Measurements from ENCODE around the gene VWA3B.

Gene VWA3B

GRCh38 chr2:98157557-98157956 lies 70.6 kb downstream of the VWA3B start:
- H3K9ac ChIP-seq (ENCODE audit: low read depth, low read length): no peak overlapping the region
- H3K9me3 ChIP-seq (ENCODE audit: control insufficient read depth, insufficient read depth, low read length): no peaks in the 10 kb centered on the region
- H3K4me1 ChIP-seq (ENCODE audit: insufficient read depth, low read length): no peaks in the 10 kb centered on the region
- no peaks in the 10 kb centered on the region for H3K36me3 ChIP-seq (ENCODE audit: insufficient read depth, low read length)

- Histone ChIP-seq H3K4me1 (ENCODE audit: insufficient read depth, low read length) (no peaks in the 10 kb centered on the region), H3K36me3 (ENCODE audit: insufficient read depth, low read length) (no peaks in the 10 kb centered on the region), H3K9me3 (ENCODE audit: control insufficient read depth, insufficient read depth, low read length) (no peaks in the 10 kb centered on the region), H3K9ac (ENCODE audit: low read depth, low read length) (no peak overlapping the region)
These were observed 71.3 kb downstream of the VWA3B start for GRCh38 chr2:98158305-98158704.

GRCh38 chr2:98160554-98160953 lies 73.6 kb downstream of the VWA3B start:
- Histone ChIP-seq H3K4me1 (ENCODE audit: insufficient read depth, low read length) (no peaks in the 10 kb centered on the region), H3K36me3 (ENCODE audit: insufficient read depth, low read length) (no peaks in the 10 kb centered on the region), H3K9me3 (ENCODE audit: control insufficient read depth, insufficient read depth, low read length) (no peaks in the 10 kb centered on the region), H3K9ac (ENCODE audit: low read depth, low read length) (no peak overlapping the region)

- Histone ChIP-seq H3K36me3 (ENCODE audit: insufficient read depth, low read length) (no peaks in the 10 kb centered on the region), H3K4me1 (ENCODE audit: insufficient read depth, low read length) (no peaks in the 10 kb centered on the region)
These were observed 74.2 kb downstream of the VWA3B start for GRCh38 chr2:98161186-98161585.

GRCh38 chr2:98164256-98164655 lies 77.3 kb downstream of the VWA3B start:
- H3K9me3 ChIP-seq (ENCODE audit: control insufficient read depth, insufficient read depth, low read length): no peaks in the 10 kb centered on the region
- H3K4me1 ChIP-seq (ENCODE audit: insufficient read depth, low read length): no peaks in the 10 kb centered on the region
- H3K9ac ChIP-seq (ENCODE audit: low read depth, low read length): no peak overlapping the region
- H3K36me3 ChIP-seq (ENCODE audit: insufficient read depth, low read length): no peaks in the 10 kb centered on the region

More at GRCh38 chr2:98161186-98161585, 74.2 kb downstream of the VWA3B start:
- H3K9me3 ChIP-seq (ENCODE audit: control insufficient read depth, insufficient read depth, low read length): no peaks in the 10 kb centered on the region
- H3K9ac ChIP-seq (ENCODE audit: low read depth, low read length): no peak overlapping the region

- H3K9ac ChIP-seq (ENCODE audit: low read depth, low read length): no peak overlapping the region
- no peaks in the 10 kb centered on the region for H3K36me3 ChIP-seq (ENCODE audit: insufficient read depth, low read length)
- H3K9me3 ChIP-seq (ENCODE audit: control insufficient read depth, insufficient read depth, low read length): no peaks in the 10 kb centered on the region
- no peaks in the 10 kb centered on the region for H3K4me1 ChIP-seq (ENCODE audit: insufficient read depth, low read length)
These were observed 78.6 kb downstream of the VWA3B start for GRCh38 chr2:98165516-98166071.

- Histone ChIP-seq H3K36me3 (ENCODE audit: insufficient read depth, low read length) (no peaks in the 10 kb centered on the region), H3K9me3 (ENCODE audit: control insufficient read depth, insufficient read depth, low read length) (no peaks in the 10 kb centered on the region), H3K9ac (ENCODE audit: low read depth, low read length) (no peak overlapping the region), H3K4me1 (ENCODE audit: insufficient read depth, low read length) (no peaks in the 10 kb centered on the region)
These were observed 80.9 kb downstream of the VWA3B start for GRCh38 chr2:98167916-98168315.

GRCh38 chr2:98170076-98170475 lies 83.1 kb downstream of the VWA3B start:
- Histone ChIP-seq H3K4me1 (ENCODE audit: insufficient read depth, low read length) (no peaks in the 10 kb centered on the region), H3K9ac (ENCODE audit: low read depth, low read length) (no peak overlapping the region), H3K36me3 (ENCODE audit: insufficient read depth, low read length) (no peaks in the 10 kb centered on the region), H3K9me3 (ENCODE audit: control insufficient read depth, insufficient read depth, low read length) (no peaks in the 10 kb centered on the region)

GRCh38 chr2:98172150-98172765 lies 85.3 kb downstream of the VWA3B start:
- Histone ChIP-seq H3K9ac (ENCODE audit: low read depth, low read length) (no peak overlapping the region), H3K36me3 (ENCODE audit: insufficient read depth, low read length) (no peaks in the 10 kb centered on the region), H3K9me3 (ENCODE audit: control insufficient read depth, insufficient read depth, low read length) (no peaks in the 10 kb centered on the region), H3K4me1 (ENCODE audit: insufficient read depth, low read length) (no peaks in the 10 kb centered on the region)

GRCh38 chr2:98172951-98173350 lies 86.0 kb downstream of the VWA3B start:
- H3K36me3 ChIP-seq (ENCODE audit: insufficient read depth, low read length): no peaks in the 10 kb centered on the region
- no peaks in the 10 kb centered on the region for H3K9me3 ChIP-seq (ENCODE audit: control insufficient read depth, insufficient read depth, low read length)
- H3K9ac ChIP-seq (ENCODE audit: low read depth, low read length): no peak overlapping the region
- H3K4me1 ChIP-seq (ENCODE audit: insufficient read depth, low read length): no peaks in the 10 kb centered on the region

GRCh38 chr2:98175811-98176210 lies 88.8 kb downstream of the VWA3B start:
- Histone ChIP-seq H3K36me3 (ENCODE audit: insufficient read depth, low read length) (no peaks in the 10 kb centered on the region), H3K4me1 (ENCODE audit: insufficient read depth, low read length) (no peaks in the 10 kb centered on the region), H3K9ac (ENCODE audit: low read depth, low read length) (no peak overlapping the region), H3K9me3 (ENCODE audit: control insufficient read depth, insufficient read depth, low read length) (no peaks in the 10 kb centered on the region)

- Histone ChIP-seq H3K9me3 (ENCODE audit: control insufficient read depth, insufficient read depth, low read length) (no peaks in the 10 kb centered on the region), H3K36me3 (ENCODE audit: insufficient read depth, low read length) (no peaks in the 10 kb centered on the region), H3K9ac (ENCODE audit: low read depth, low read length) (no peak overlapping the region), H3K4me1 (ENCODE audit: insufficient read depth, low read length) (no peaks in the 10 kb centered on the region)
These were observed 90.3 kb downstream of the VWA3B start for GRCh38 chr2:98177286-98177685.

GRCh38 chr2:98177986-98178385 lies 91.0 kb downstream of the VWA3B start:
- Histone ChIP-seq H3K4me1 (ENCODE audit: insufficient read depth, low read length) (no peaks in the 10 kb centered on the region), H3K9me3 (ENCODE audit: control insufficient read depth, insufficient read depth, low read length) (no peaks in the 10 kb centered on the region), H3K9ac (ENCODE audit: low read depth, low read length) (no peak overlapping the region), H3K36me3 (ENCODE audit: insufficient read depth, low read length) (no peaks in the 10 kb centered on the region)

GRCh38 chr2:98180456-98180855 lies 93.5 kb downstream of the VWA3B start:
- Histone ChIP-seq H3K9me3 (ENCODE audit: control insufficient read depth, insufficient read depth, low read length) (no peaks in the 10 kb centered on the region), H3K9ac (ENCODE audit: low read depth, low read length) (no peak overlapping the region), H3K4me1 (ENCODE audit: insufficient read depth, low read length) (no peaks in the 10 kb centered on the region), H3K36me3 (ENCODE audit: insufficient read depth, low read length) (no peaks in the 10 kb centered on the region)

GRCh38 chr2:98181346-98181745 lies 94.4 kb downstream of the VWA3B start:
- no peaks in the 10 kb centered on the region for H3K9me3 ChIP-seq (ENCODE audit: control insufficient read depth, insufficient read depth, low read length)
- H3K9ac ChIP-seq (ENCODE audit: low read depth, low read length): no peak overlapping the region

More at GRCh38 chr2:98181346-98181745, 94.4 kb downstream of the VWA3B start:
- Histone ChIP-seq H3K36me3 (ENCODE audit: insufficient read depth, low read length) (no peaks in the 10 kb centered on the region), H3K4me1 (ENCODE audit: insufficient read depth, low read length) (no peaks in the 10 kb centered on the region)
